SK-N-SH (cell line): ENCODE data around the gene S100A5. TPM values are rescaled to one million over a fixed set of nuclear protein-coding genes. Genes with fewer than 3 reads are reported as not detected.

ENCODE experiments used
- CTCF ChIA-PET: fragments of 300-600, 350-600 bp; formaldehyde crosslinking; extraction: SDS; loops from one replicate; lab custom pipeline; 2021; lab: Yijun Ruan, JAX
- POLR2A ChIA-PET: fragments of 350-600 bp; sonication (Branson Sonifier 250); formaldehyde crosslinking; extraction: SDS; loops from one replicate; lab custom pipeline; 2020; ENCODE audit warnings: antibody characterized with exemption, inconsistent platforms; lab: Yijun Ruan, JAX
- DNase-seq: peaks from one replicate; pipeline ENCODE4 v3.0.0; 2012
- H2AFZ ChIP-seq: fragments of 200-600 bp; sonication (generic); 2 replicates; pipeline ENCODE4 v1.8.1; 2016; ENCODE audit warnings: antibody characterized with exemption, mild to moderate bottlenecking, low read depth
- H3F3A ChIP-seq: fragments of 200-600 bp; sonication (generic); replicated peaks from 2 replicates; pipeline ENCODE3; 2016; ENCODE audit warnings: antibody characterized with exemption, mild to moderate bottlenecking; ENCODE audit not compliant: insufficient read depth
- H3K27ac ChIP-seq, 2 experiments: fragments of 200-500 bp in 1 of 2; fragments of 200-600 bp in 1 of 2; sonication (Bioruptor generic) in 1 of 2; sonication (generic), shearing (Covaris generic) in 1 of 2; 2 replicates each; pipeline versions ENCODE4 v1.5.1 to v1.6.1; 2014 to 2016; ENCODE audit warnings: low read depth in 2 of 2, inconsistent platforms in 1 of 2, low read length in 1 of 2, mild to moderate bottlenecking in 1 of 2, mixed read lengths in 1 of 2
- H3K27me3 ChIP-seq: fragments of 200-600 bp; sonication (generic), shearing (Covaris generic); 2 replicates; pipeline ENCODE4 v1.6.1; 2016; ENCODE audit warnings: mixed run types; ENCODE audit not compliant: insufficient read depth
- H3K36me3 ChIP-seq, 2 experiments: fragments of 200-500 bp in 1 of 2; fragments of 200-600 bp in 1 of 2; sonication (Bioruptor generic) in 1 of 2; sonication (generic) in 1 of 2; replicated peaks in 1 of 2; 2 replicates each; pipeline versions ENCODE3 to v1.5.1; 2014 to 2016; ENCODE audit warnings: low read length in 1 of 2, mild to moderate bottlenecking in 1 of 2; ENCODE audit not compliant: insufficient read depth in 2 of 2, control insufficient read depth in 1 of 2
- H3K4me1 ChIP-seq, 2 experiments: fragments of 200-500 bp in 1 of 2; fragments of 200-600 bp in 1 of 2; sonication (Bioruptor generic) in 1 of 2; sonication (generic), shearing (Covaris generic) in 1 of 2; 2 replicates each; pipeline versions ENCODE4 v1.5.1 to v1.6.1; 2014 to 2016; ENCODE audit warnings: low read depth in 1 of 2, low read length in 1 of 2, mixed run types in 1 of 2; ENCODE audit not compliant: insufficient read depth in 2 of 2, control insufficient read depth in 1 of 2
- H3K4me2 ChIP-seq: fragments of 200-600 bp; sonication (generic), shearing (Covaris generic); 2 replicates; pipeline ENCODE4 v1.6.1; 2017; ENCODE audit warnings: mixed run types
- H3K4me3 ChIP-seq, 2 experiments: fragments of 200-500 bp in 1 of 2; fragments of 200-600 bp in 1 of 2; sonication (Bioruptor generic) in 1 of 2; sonication (generic), shearing (Covaris generic) in 1 of 2; 2 replicates each; pipeline versions ENCODE4 v1.5.1 to v1.8.1; 2014 to 2016; ENCODE audit warnings: low read depth in 2 of 2, inconsistent platforms in 1 of 2, low read length in 1 of 2, mild to moderate bottlenecking in 1 of 2, mixed read lengths in 1 of 2, moderate library complexity in 1 of 2
- H3K79me2 ChIP-seq: fragments of 200-600 bp; sonication (generic); 2 replicates; pipeline ENCODE4 v1.8.1; 2017; ENCODE audit warnings: mild to moderate bottlenecking; ENCODE audit not compliant: insufficient read depth
- H3K9ac ChIP-seq: fragments of 200-600 bp; sonication (generic); 2 replicates; pipeline ENCODE4 v1.6.1; 2017; ENCODE audit warnings: mixed run types
- H3K9me2 ChIP-seq: fragments of 200-600 bp; sonication (generic); 2 replicates; pipeline ENCODE4 v1.6.1; 2017; ENCODE audit warnings: mixed run types
- H3K9me3 ChIP-seq: fragments of 200-600 bp; sonication (generic); 2 replicates; pipeline ENCODE4 v1.6.1; 2017; ENCODE audit warnings: mixed run types, mild to moderate bottlenecking, moderate library complexity
- H4K20me1 ChIP-seq: fragments of 200-600 bp; sonication (generic); 2 replicates; pipeline ENCODE4 v1.6.1; 2017; ENCODE audit warnings: mild to moderate bottlenecking, mixed run types; ENCODE audit not compliant: insufficient read depth
- CHD2 ChIP-seq: fragments of 150-350 bp; IDR thresholded peaks from 2 replicates; pipeline ENCODE4 v1.6.1; 2018; ENCODE audit warnings: low read length; ENCODE audit not compliant: partially characterized antibody
- CTCF ChIP-seq: fragments of 200-600 bp; sonication (generic); IDR thresholded peaks from 2 replicates; pipeline ENCODE4 v1.6.1; 2017; ENCODE audit warnings: antibody characterized with exemption, mild to moderate bottlenecking, moderate library complexity
- ELF1 ChIP-seq: IDR thresholded peaks from 2 replicates; pipeline ENCODE4 v1.4.0; 2012
- EP300 ChIP-seq, 2 experiments: IDR thresholded peaks; 2 replicates each; pipeline versions ENCODE4 v1.4.0 to v1.6.1; 2012; ENCODE audit warnings: borderline replicate concordance in 1 of 2, low read depth in 1 of 2, low read length in 1 of 2
- EZH2phosphoT487 ChIP-seq: fragments of 200-600 bp; sonication (generic); IDR thresholded peaks from 2 replicates; pipeline ENCODE4 v1.6.1; 2017; ENCODE audit warnings: low read depth, mixed run types, mild to moderate bottlenecking, antibody characterized with exemption, moderate library complexity, borderline replicate concordance
- FOXJ3 ChIP-seq: sonication (generic); formaldehyde crosslinking; IDR thresholded peaks from 2 replicates; pipeline ENCODE4 v1.5.1; 2020; ENCODE audit warnings: mild to moderate bottlenecking, missing genetic modification reagents
- GABPA ChIP-seq: IDR thresholded peaks from 2 replicates; pipeline ENCODE4 v1.4.0; 2012; ENCODE audit warnings: low read depth, mild to moderate bottlenecking
- GATA2 ChIP-seq: sonication (generic); formaldehyde crosslinking; IDR thresholded peaks from 2 replicates; pipeline ENCODE4 v1.5.0; 2020; ENCODE audit warnings: mild to moderate bottlenecking, missing genetic modification reagents
- JUND ChIP-seq: IDR thresholded peaks from 2 replicates; pipeline ENCODE4 v1.4.0; 2012
- MAX ChIP-seq: IDR thresholded peaks from 2 replicates; pipeline ENCODE4 v1.4.0; 2012; ENCODE audit warnings: low read depth
- MEF2A ChIP-seq: IDR thresholded peaks from 2 replicates; pipeline ENCODE4 v1.4.0; 2012; ENCODE audit warnings: low read depth, borderline replicate concordance
- MXI1 ChIP-seq: IDR thresholded peaks from 2 replicates; pipeline ENCODE4 v1.6.1; 2012; ENCODE audit warnings: mild to moderate bottlenecking, low read depth, low read length, improper control_type of control experiment
- NFIC ChIP-seq: IDR thresholded peaks from 2 replicates; pipeline ENCODE4 v1.4.0; 2012; ENCODE audit warnings: borderline replicate concordance
- PBX3 ChIP-seq: IDR thresholded peaks from 2 replicates; pipeline ENCODE4; 2012
- RAD21 ChIP-seq: IDR thresholded peaks from 2 replicates; pipeline ENCODE4 v1.6.1; 2012; ENCODE audit warnings: mild to moderate bottlenecking, low read length
- RCOR1 ChIP-seq: fragments of 150-350 bp; IDR thresholded peaks from 2 replicates; pipeline ENCODE4 v1.6.1; 2017; ENCODE audit warnings: antibody characterized with exemption, low read length
- RXRA ChIP-seq: IDR thresholded peaks from 2 replicates; pipeline ENCODE4 v1.4.0; 2012; ENCODE audit warnings: low read depth, mild to moderate bottlenecking, borderline replicate concordance
- SIN3A ChIP-seq: IDR thresholded peaks from 2 replicates; pipeline ENCODE4 v1.6.1; 2012; ENCODE audit warnings: low read depth, mild to moderate bottlenecking, low read length, moderate library complexity, borderline replicate concordance
- TAF1 ChIP-seq: IDR thresholded peaks from 2 replicates; pipeline ENCODE4 v1.6.1; 2012; ENCODE audit warnings: low read depth, mild to moderate bottlenecking, low read length, moderate library complexity, borderline replicate concordance
- TCF12 ChIP-seq: IDR thresholded peaks from 2 replicates; pipeline ENCODE4 v1.4.0; 2012
- TEAD4 ChIP-seq: IDR thresholded peaks from 2 replicates; pipeline ENCODE4 v1.4.0; 2012; ENCODE audit warnings: mild to moderate bottlenecking, borderline replicate concordance; ENCODE audit not compliant: insufficient read depth
- USF1 ChIP-seq: IDR thresholded peaks from 2 replicates; pipeline ENCODE4 v1.4.0; 2012; ENCODE audit warnings: low read depth, borderline replicate concordance
- USF2 ChIP-seq: fragments of 150-350 bp; IDR thresholded peaks from 2 replicates; pipeline ENCODE4 v1.6.1; 2017; ENCODE audit warnings: antibody characterized with exemption, low read length, low read depth, borderline replicate concordance
- YY1 ChIP-seq: IDR thresholded peaks from 2 replicates; pipeline ENCODE4 v1.4.0; 2012; ENCODE audit warnings: low read depth, mild to moderate bottlenecking
- WGBS: methylation state at CpG from one replicate; pipeline ENCODE4 v1.1.6; 2017; ENCODE audit warnings: low lambda C conversion rate; 5-methylcytosine and 5-hydroxymethylcytosine counted together
- polyA plus RNA-seq, 3 experiments: library from polyadenylated mRNA; depleted of rRNA; stranded (reverse); fragments of >200 nt; gene quantifications; 2 replicates each; pipeline ENCODE4 v1.2.3, GENCODE V29; 2012

The S100A5 gene
- polyA plus RNA-seq, 1 of the 3 experiments (the other 2 are of a cell fraction) = 0.15 TPM

- Histone ChIP-seq H3K4me2 (peak within 1 kb of the TSS; percentile 67), H3K79me2 (no peaks in the 10 kb centered on the region), H3K4me3 (no peak within 1 kb of the TSS), H3K36me3 (no peaks in the 10 kb centered on the region), H3K9me2 (no peaks in the 10 kb centered on the region), H3K27ac (peak within 1 kb of the TSS; percentile 72 to 76), H3K4me1 (peaks cover 58 to 65% of the 10 kb centered on the region in 2 experiments; a peak in 3 of 4 replicates), H4K20me1 (no peaks in the 10 kb centered on the region), H3K9me3 (no peaks in the 10 kb centered on the region), H3F3A (peaks cover 7% of the 10 kb centered on the region), H3K9ac (peak within 1 kb of the TSS; percentile 41; the same call in 1 of the 2 replicates), H3K27me3 (no peaks in the 10 kb centered on the region), H2AFZ (peak within 1 kb of the TSS; percentile 60)
- 22% methylated on average over 13 of the region's 19 CpGs for WGBS
- ChIA-PET CTCF (interaction anchor here (0.8 to 11.8 kb wide), 4 partner anchors 9 to 50 kb away, joined by 3 to 62 read pairs (median 12); partner anchors contain the start of gene S100A6), POLR2A (interaction anchor here (1.8 kb wide), 1 partner anchor 10 kb away, joined by 12 read pairs; the partner anchor contains the start of gene S100A6)
- peak; percentile 83 for DNase-seq
- no peak for TF ChIP-seq FOXJ3 (CRISPR knock-in tag)
- TF ChIP-seq PBX3 = no peak
- peak; percentile 67; the same call in 1 of the 2 replicates for TF ChIP-seq MXI1
- no peak for TF ChIP-seq EZH2phosphoT487
- TF ChIP-seq RCOR1 = no peak
- TF ChIP-seq TAF1 = no peak
- TF ChIP-seq EP300 (IDR thresholded peaks at IDR 0.05; ENCODE audit: borderline replicate concordance in 1 of 2, low read depth in 1 of 2, low read length in 1 of 2) = peak in 1 of 2 experiments; percentile 52; a peak in 1 of 4 replicates
- TF ChIP-seq ELF1 = no peak
- TF ChIP-seq NFIC = peak; percentile 56; the same call in 1 of the 2 replicates
- TF ChIP-seq MEF2A = no peak
- 0 out of 2 replicates have a peak, but pooled peaks have one; percentile 38 for TF ChIP-seq SIN3A
- no peak for TF ChIP-seq JUND
- peak; percentile 15 for TF ChIP-seq CHD2
- no peak for TF ChIP-seq RAD21
- peak; percentile 46 for TF ChIP-seq GATA2 (CRISPR knock-in tag)
- no peak for TF ChIP-seq GABPA
- TF ChIP-seq TCF12 = peak; percentile 41; the same call in 1 of the 2 replicates
- no peak for TF ChIP-seq USF1
- no peak for TF ChIP-seq TEAD4
- no peak for TF ChIP-seq YY1
- TF ChIP-seq RXRA = no peak
- TF ChIP-seq CTCF = no peak
- TF ChIP-seq USF2 = no peak
- TF ChIP-seq MAX = peak; percentile 40; the same call in 1 of the 2 replicates
Measured at GRCh38 chr1:153545067-153546055, 4.6 kb upstream of the S100A5 start, which contains the start of gene S100A4. Gene S100A4, minus strand, starts transcription at chr1:153545806. Its CDS starts 1,012 bp downstream, at chr1:153544794.
